A673 (cell line): ENCODE results near the gene GLTP. TPM values are rescaled to one million over a fixed set of nuclear protein-coding genes. Genes with fewer than 3 reads are reported as not detected.

Source experiments
- BruUV-seq: library from RNA; stranded (reverse); fragments of 400-500 nt; replicated peaks from 2 replicates; lab custom pipeline; 2021; lab: Mats Ljungman, UMichigan
- CTCF ChIA-PET: fragments of 300-600 bp; sonication (Branson Sonifier 250); formaldehyde crosslinking; loops from one replicate; lab custom pipeline; 2022; ENCODE audit warnings: antibody characterized with exemption; lab: Charles Lee
- POLR2A ChIA-PET: fragments of 300-600 bp; sonication (Branson Sonifier 250); formaldehyde crosslinking; loops from one replicate; lab custom pipeline; 2022; ENCODE audit warnings: antibody characterized with exemption; ENCODE audit not compliant: low non-redundant PET; lab: Charles Lee
- DNase-seq: peaks from one replicate; pipeline ENCODE4 v3.0.0-alpha.2; 2015; ENCODE audit warnings: low spot score
- H3K27ac ChIP-seq: fragments of 200-600 bp; sonication (generic); 2 replicates; pipeline ENCODE4 v1.5.1; 2016; ENCODE audit warnings: mixed run types, low read depth, mild to moderate bottlenecking, mixed read lengths, antibody characterized with exemption, low read length; ENCODE audit not compliant: poor library complexity, severe bottlenecking
- H3K27me3 ChIP-seq: fragments of 200-600 bp; sonication (generic); replicated peaks from 2 replicates; pipeline ENCODE4 v1.6.1; 2017; ENCODE audit warnings: mixed run types, low read depth, mild to moderate bottlenecking, mixed read lengths, antibody characterized with exemption, low read length; ENCODE audit not compliant: insufficient read depth, poor library complexity
- H3K36me3 ChIP-seq: fragments of 200-600 bp; sonication (generic); 2 replicates; pipeline ENCODE4 v1.6.1; 2016; ENCODE audit warnings: mixed run types, mild to moderate bottlenecking, mixed read lengths, antibody characterized with exemption, low read length; ENCODE audit not compliant: insufficient read depth, poor library complexity, severe bottlenecking
- H3K4me1 ChIP-seq: fragments of 200-600 bp; sonication (generic); 2 replicates; pipeline ENCODE4 v1.6.1; 2017; ENCODE audit warnings: mixed run types, mild to moderate bottlenecking, mixed read lengths, antibody characterized with exemption, low read length; ENCODE audit not compliant: insufficient read depth, poor library complexity, severe bottlenecking
- H3K4me3 ChIP-seq: fragments of 200-600 bp; sonication (generic); 2 replicates; pipeline ENCODE4 v1.5.1; 2016; ENCODE audit warnings: low read depth, mixed run types, mild to moderate bottlenecking, mixed read lengths, low read length; ENCODE audit not compliant: poor library complexity, severe bottlenecking
- H3K9me3 ChIP-seq: fragments of 200-600 bp; sonication (generic); 2 replicates; pipeline ENCODE4 v1.6.1; 2016; ENCODE audit warnings: mixed run types, low read depth, mild to moderate bottlenecking, mixed read lengths, antibody characterized with exemption, low read length; ENCODE audit not compliant: poor library complexity, severe bottlenecking
- CTCF ChIP-seq: fragments of 300-800, 200-600 bp; sonication (generic); conservative IDR thresholded peaks from 2 replicates; pipeline ENCODE4 v1.5.1; 2017; ENCODE audit warnings: low read depth, mild to moderate bottlenecking, antibody characterized with exemption, low read length, moderate library complexity, mixed read lengths
- EZH2 ChIP-seq: fragments of 200-600 bp; sonication (generic); IDR thresholded peaks from 2 replicates; pipeline ENCODE4 v1.6.1; 2017; ENCODE audit warnings: borderline replicate concordance, low read depth, mild to moderate bottlenecking, mixed read lengths, antibody characterized with exemption, low read length; ENCODE audit not compliant: poor library complexity, severe bottlenecking
- intact Hi-C: fragments of 100-400 bp; cut with micrococcal nuclease; formaldehyde crosslinking; loops from one replicate; pipeline ENCODE4 v1.10.0; 2022; ENCODE audit not compliant: unreplicated experiment
- total RNA-seq: library from RNA; stranded (reverse); gene quantifications from 2 replicates; pipeline ENCODE4 v1.2.3, GENCODE V29; 2021

The GLTP gene
- total RNA-seq, 1 experiment from 2014 or later, result 20.2 TPM

- Histone ChIP-seq H3K27me3 (no peaks in the 10 kb centered on the region), H3K4me3 (no peak overlapping the region), H3K9me3 (no peaks in the 10 kb centered on the region), H3K36me3 (no peaks in the 10 kb centered on the region), H3K27ac (no peak overlapping the region), H3K4me1 (no peaks in the 10 kb centered on the region)
- TF ChIP-seq EZH2, result no peak
- no peak for TF ChIP-seq CTCF
- CTCF ChIA-PET, result no interaction called here
- intact Hi-C loops, result no loop called here
- POLR2A ChIA-PET, result no interaction called here
- no TSS peak for BruUV-seq
- no peak for DNase-seq
Observed at GRCh38 chr12:109822416-109822815, 57.9 kb downstream of the GLTP start.

- CTCF ChIA-PET, result no interaction called here
- H3K4me1 ChIP-seq, result no peaks in the 10 kb centered on the region
Observed at GRCh38 chr12:109821968-109822367, 58.4 kb downstream of the GLTP start.

GRCh38 chr12:109820816-109821381 lies 59.4 kb downstream of the GLTP start:
- Histone ChIP-seq H3K4me3 (no peak overlapping the region), H3K27me3 (no peaks in the 10 kb centered on the region), H3K36me3 (no peaks in the 10 kb centered on the region), H3K4me1 (no peaks in the 10 kb centered on the region), H3K9me3 (no peaks in the 10 kb centered on the region), H3K27ac (no peak overlapping the region)
- DNase-seq, result no peak
- TF ChIP-seq EZH2 (no peak), CTCF (no peak)
- no TSS peak for BruUV-seq
- intact Hi-C loops, result no loop called here
- ChIA-PET POLR2A (no interaction called here), CTCF (no interaction called here)

More at GRCh38 chr12:109821968-109822367, 58.4 kb downstream of the GLTP start:
- Histone ChIP-seq H3K9me3 (no peaks in the 10 kb centered on the region), H3K27me3 (no peaks in the 10 kb centered on the region), H3K36me3 (no peaks in the 10 kb centered on the region), H3K4me3 (no peak overlapping the region), H3K27ac (no peak overlapping the region)
- DNase-seq, result no peak
- TF ChIP-seq EZH2 (no peak), CTCF (no peak)
- no TSS peak for BruUV-seq
- intact Hi-C loops, result no loop called here
- POLR2A ChIA-PET, result no interaction called here
